HG03520 (cell line): ENCODE results near the gene KIAA1328.

ENCODE experiments used
- ATAC-seq: cut with Tn5 transposase; IDR thresholded peaks from one replicate; pipeline ENCODE4 v1.9.1; 2021; ENCODE audit warnings: mild to moderate bottlenecking, moderate library complexity; ENCODE audit not compliant: unreplicated experiment

Gene KIAA1328

GRCh38 chr18:37272841-37273240 is 443.9 kb downstream of the KIAA1328 start:
- no peak for ATAC-seq

DNA sequence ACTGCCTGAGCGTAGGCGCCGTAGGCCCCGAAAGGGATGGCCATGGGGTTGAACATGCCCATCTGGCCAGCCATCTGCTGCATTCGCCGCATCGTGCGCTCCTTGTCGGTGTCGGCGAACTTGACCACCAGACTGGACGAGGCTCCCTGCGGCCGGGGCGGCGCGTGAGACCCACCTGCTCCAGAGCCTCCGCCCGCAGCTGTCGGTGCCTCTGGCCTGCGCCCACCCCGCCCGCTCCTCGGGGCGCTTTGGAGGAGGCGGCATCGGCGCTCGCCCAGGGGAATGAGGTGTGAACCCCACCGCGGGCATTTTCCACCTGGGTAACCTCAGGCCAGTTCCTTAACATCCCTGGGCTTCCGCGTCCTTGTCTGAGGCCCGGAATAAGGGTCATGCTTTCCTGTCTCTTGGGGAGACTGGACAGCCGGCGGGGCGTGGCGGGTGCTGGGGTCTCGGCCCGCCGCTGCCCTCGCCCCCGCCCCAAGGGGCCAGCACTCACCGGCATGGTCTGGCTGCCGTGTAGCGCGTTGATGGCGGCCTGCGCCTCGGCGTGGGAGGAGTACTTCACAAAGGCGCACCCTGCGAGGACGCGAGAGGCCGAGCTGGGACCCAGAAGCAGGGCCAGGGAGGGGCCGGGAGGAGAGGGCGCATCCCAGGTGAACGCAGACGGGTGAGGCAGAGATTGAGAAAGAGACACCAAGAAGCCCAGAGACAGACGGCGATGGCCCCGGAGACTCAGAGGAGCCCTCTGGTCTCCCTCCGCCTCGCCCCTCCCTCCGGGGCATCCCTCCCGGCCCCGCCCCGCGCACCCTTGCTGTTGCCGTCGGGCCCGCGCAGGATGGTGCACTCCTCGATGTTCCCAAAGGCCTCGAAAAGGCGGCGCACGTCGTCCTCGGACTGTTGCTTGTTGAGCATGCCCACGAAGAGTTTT is 445.6 kb downstream of the KIAA1328 start:
- ATAC-seq: no peak

DNA sequence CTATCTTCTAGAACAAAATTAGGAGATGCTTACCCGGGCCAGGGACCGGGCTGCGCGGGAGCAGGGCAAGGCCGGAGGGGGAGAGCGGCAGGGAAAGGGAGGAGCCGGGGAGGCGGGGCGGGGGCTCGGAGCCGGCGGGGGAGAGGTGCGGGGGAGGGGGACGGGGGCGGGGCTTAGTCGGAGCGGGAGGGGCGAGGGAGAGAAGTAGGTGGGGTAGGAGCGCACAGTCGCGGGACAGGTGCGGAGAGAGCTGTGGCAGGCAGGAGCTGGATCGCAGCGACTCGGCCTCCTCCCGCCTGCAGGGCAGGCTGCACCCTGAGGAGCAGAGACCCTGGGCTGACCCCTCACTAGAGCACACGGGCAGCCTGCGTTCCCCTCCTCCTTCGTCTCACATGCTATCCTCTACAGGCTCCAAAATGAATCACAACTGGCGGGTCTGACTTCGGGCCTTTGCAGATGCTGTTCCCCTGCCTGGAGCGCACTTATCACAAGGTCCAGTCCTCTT is 446.4 kb downstream of the KIAA1328 start:
- no peak for ATAC-seq

GRCh38 chr18:37276111-37276890 is 447.4 kb downstream of the KIAA1328 start:
- ATAC-seq: no peak

DNA sequence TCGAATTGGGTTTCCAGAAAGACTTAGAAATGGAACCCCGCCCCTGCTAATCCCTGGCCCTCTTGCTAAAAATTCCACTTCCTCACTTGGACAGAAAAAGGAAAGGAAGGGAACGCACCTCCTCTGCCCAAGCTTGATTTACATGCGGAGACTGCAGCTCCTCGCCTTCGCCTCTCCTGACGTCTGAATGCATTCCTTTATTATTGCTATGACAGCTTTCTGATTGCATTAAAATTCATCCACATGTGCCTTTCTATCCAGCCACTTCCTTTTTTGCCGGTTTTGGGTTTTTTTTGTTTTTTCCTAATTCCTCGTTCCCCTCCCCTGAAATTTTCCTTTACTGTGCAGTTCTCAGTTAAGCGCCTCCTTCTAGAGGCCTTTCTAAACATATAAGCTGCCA is 448.9 kb downstream of the KIAA1328 start:
- no peak for ATAC-seq
